ENCODE results near the gene ING3.

ING3 gene

GRCh38 chr7:121005996-121006584 is 55.5 kb downstream of the ING3 start:
- DNase-seq, result no peak

- no peak for DNase-seq
Observed at GRCh38 chr7:121006711-121007315, 56.2 kb downstream of the ING3 start.

DNA sequence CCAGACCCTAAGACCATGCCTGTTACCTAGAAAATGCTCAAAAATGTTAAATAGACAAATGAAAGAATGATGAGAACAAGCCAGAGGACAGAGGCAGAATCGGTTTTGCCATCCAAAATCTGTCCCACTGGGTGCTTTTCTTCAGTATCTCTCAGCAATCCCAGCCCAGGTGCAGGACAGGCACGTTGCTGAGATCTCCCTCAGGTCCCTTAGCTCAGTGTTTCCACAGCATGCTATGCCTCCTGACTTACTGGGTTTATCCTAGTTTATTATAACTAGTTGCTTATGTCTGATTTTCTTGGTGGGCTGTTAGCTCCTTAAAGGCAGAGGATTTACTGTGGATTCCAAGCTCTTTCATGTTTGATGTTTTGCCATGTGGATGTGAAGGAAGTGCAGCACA is 58.2 kb downstream of the ING3 start:
- no peak for DNase-seq

GRCh38 chr7:121011401-121011800 is 60.8 kb downstream of the ING3 start:
- DNase-seq, result no peak

DNA sequence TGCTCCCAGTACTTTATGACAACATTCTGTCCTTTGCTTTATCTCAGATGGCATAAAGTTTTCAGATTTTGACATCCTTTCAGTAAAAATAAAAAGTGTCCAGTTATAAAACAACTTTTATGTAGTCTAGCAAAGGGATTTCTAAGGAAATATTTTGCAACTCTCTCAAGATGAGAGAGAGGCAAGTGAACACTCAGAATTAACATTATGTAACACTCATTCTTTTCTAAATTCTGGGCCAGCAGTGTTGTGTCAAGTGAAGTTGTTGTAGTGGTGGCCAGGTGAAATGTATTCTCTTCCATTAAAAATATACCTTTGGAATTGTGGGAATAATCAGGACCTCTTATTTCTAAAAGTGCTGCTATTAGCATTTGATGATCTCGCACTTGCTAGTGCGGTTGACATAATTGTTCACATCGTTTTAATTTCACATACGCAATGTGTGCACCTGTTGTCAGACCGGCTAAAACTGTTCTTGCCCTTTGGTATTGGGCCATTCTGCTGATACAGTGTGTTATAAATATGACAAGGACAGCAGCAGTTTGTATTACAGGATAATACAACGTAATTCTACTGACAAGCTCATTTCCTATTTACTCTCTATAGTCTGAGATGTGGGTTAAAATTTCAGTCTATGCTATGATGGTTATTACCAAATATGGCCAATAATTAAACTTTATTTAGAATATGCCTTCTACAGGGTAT is 61.7 kb downstream of the ING3 start:
- DNase-seq, result no peak

GRCh38 chr7:121012919-121013318 is 62.3 kb downstream of the ING3 start:
- DNase-seq, result no peak

DNA sequence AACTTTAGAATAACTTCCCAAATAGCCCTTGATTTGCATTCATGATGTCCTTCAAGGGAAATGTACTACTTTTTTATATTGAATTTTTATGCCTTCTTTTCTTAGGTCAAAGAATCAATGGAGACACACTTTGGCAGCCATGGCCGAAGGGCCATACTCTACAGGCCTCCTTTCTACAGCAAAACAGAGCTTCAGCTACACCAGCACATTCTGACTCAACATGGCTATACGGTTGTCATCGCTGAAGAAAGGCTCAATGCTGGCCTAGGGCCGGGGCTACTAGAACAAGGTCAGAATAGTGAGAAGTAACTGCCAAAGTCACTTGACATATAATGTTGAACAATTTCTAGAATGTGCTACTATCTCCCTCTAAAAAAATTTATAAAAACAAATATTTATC is 65.0 kb downstream of the ING3 start:
- no peak for DNase-seq

DNA sequence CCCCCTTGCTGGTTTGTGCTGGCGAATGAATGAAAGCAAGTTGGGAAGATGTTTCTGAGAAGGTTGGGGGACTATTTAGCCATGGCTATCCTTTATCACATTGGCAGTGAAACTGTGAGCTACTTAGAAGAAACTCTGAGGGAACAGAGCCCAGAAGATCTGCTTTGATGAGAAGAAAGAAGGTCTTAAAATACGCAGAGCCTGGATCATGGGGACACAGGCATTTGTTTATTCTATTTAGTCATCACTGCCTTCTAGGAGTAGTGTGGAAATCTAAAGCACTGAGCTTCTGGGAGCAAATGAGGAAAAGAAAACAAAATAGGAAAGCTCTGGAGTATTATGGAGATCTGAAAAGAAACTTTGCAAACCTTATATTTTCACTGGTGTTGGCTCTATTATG is 66.4 kb downstream of the ING3 start:
- no peak for DNase-seq

GRCh38 chr7:121017586-121017985 is 67.0 kb downstream of the ING3 start:
- DNase-seq, result no peak

DNA sequence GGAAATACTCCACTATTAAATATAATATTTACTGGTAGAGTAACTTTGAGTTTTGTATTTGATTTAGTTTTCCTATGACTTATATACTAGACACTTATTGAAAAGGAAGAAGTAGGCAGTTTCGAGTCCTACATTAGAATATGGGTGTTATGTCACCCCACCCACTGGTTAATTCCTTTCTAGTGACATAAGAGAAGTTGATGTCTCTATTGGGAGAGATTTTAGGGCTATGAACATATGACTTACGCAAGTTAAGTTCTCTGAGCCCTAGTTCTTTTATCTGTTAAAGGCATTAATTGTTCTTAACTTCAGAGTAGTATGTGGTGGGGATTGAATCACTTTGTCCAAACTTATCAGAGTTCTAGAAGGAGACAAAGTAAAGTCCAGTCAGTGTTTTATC is 68.4 kb downstream of the ING3 start:
- no peak for DNase-seq

GRCh38 chr7:121020249-121020988 is 69.8 kb downstream of the ING3 start:
- no peak for DNase-seq

- no peak for DNase-seq
Observed at GRCh38 chr7:121020989-121021969, 70.7 kb downstream of the ING3 start.

DNA sequence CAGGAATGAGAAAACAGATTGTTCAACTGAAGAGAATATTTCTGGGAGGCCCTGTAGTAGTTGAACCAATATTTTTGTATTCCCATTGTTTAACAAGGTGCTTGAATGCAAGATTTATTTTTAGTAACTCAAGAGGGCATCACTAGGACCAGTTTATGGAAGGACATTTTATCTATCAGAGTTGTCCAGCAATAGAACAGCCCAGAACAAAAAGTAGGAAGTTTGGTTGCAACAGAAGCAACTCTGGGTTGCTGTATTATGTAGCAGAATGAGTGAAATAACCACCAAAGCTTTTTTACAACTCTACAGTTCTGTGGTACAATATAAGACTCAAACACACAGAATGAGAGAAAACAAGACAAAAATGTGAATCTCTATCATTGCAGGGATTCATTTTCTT is 72.6 kb downstream of the ING3 start:
- DNase-seq, result no peak

- DNase-seq, result peak; percentile 59
Observed at GRCh38 chr7:121023683-121024511, 73.3 kb downstream of the ING3 start.

DNA sequence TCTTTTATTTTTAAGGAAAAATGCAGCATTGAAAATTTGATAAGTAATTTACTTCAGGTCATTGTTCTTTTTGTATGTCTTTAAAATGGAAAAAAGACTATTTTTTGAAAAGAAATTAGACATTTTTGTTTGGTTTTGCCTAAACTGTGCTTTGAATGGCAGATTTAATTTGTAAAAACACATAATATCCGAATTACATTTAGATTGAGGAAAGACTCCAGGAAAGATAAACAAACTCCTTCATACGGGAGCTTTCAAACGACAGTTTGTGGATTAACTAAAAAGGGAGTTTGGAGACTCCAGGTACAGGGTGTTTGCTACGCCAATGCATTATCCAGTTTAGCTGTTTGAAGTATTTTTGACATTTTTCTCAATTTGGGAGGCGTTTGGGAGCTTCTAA is 74.0 kb downstream of the ING3 start:
- DNase-seq, result no peak

- DNase-seq, result no peak
Observed at GRCh38 chr7:121026159-121026558, 75.6 kb downstream of the ING3 start.

- no peak for DNase-seq
Observed at GRCh38 chr7:121026577-121027111, 76.1 kb downstream of the ING3 start.

Measured in eye (tissue), 1 donor.